K562 (cell line): ENCODE data around the gene SPRYD3. TPM values are rescaled to one million over a fixed set of nuclear protein-coding genes. Genes with fewer than 3 reads are reported as not detected.

ENCODE experiments used
- E2F3 ChIP-seq: fragments of 250-450 bp; sonication (Bioruptor Pico); IDR thresholded peaks from 2 replicates; pipeline ENCODE4 v1.4.0; 2020; ENCODE audit warnings: mild to moderate bottlenecking
- FIP1L1 ChIP-seq: fragments of 200-400 bp; formaldehyde crosslinking; IDR thresholded peaks from 2 replicates; pipeline ENCODE4 v1.6.1; 2018; ENCODE audit warnings: mild to moderate bottlenecking, low read depth, low read length; ENCODE audit not compliant: poor library complexity, severe bottlenecking
- KDM5B ChIP-seq: fragments of 200-600 bp; sonication (generic); IDR thresholded peaks from 2 replicates; pipeline ENCODE4 v1.6.1; 2012; ENCODE audit warnings: low read depth, mild to moderate bottlenecking, moderate library complexity, low read length, control low read depth, inconsistent platforms; ENCODE audit not compliant: insufficient replicate concordance
- MYNN ChIP-seq, 2 experiments: sonication (generic); formaldehyde crosslinking in 1 of 2; IDR thresholded peaks; 2 replicates each; pipeline versions ENCODE4 v1.5.0 to v1.6.1; 2016 to 2020; ENCODE audit warnings: antibody characterized with exemption in 1 of 2, missing genetic modification reagents in 1 of 2
- PML ChIP-seq: IDR thresholded peaks from 2 replicates; pipeline ENCODE4 v1.6.1; 2012; ENCODE audit warnings: low read length, inconsistent platforms
- POLR2AphosphoS2 ChIP-seq: IDR thresholded peaks from 2 replicates; pipeline ENCODE4 v1.6.1; 2012; ENCODE audit warnings: low read length, improper control_type of control experiment
- POLR2AphosphoS5 ChIP-seq: IDR thresholded peaks from 2 replicates; pipeline ENCODE4 v1.6.1; 2011; ENCODE audit warnings: mild to moderate bottlenecking, low read depth, low read length, moderate library complexity; ENCODE audit not compliant: control insufficient read depth, insufficient read depth
- POLR2B ChIP-seq: fragments of 450-650 bp; IDR thresholded peaks from 2 replicates; pipeline ENCODE4 v1.6.1; 2018; ENCODE audit warnings: low read depth; ENCODE audit not compliant: partially characterized antibody
- RBM39 ChIP-seq: fragments of 200-400 bp; formaldehyde crosslinking; optimal IDR thresholded peaks from 2 replicates; pipeline ENCODE3; 2018; ENCODE audit warnings: low read depth, low read length
- RHOXF2B ChIP-seq: fragments of 250-450 bp; sonication (Bioruptor Pico); conservative IDR thresholded peaks from 2 replicates; pipeline ENCODE4 v1.5.1; 2021
- ZNF140 ChIP-seq: fragments of 250-450 bp; sonication (Bioruptor Pico); IDR thresholded peaks from 2 replicates; pipeline ENCODE4 v1.8.0; 2021; ENCODE audit warnings: moderate library complexity, mild to moderate bottlenecking, inconsistent platforms
- ZNF143 ChIP-seq: sonication (generic); formaldehyde crosslinking; IDR thresholded peaks from 2 replicates; pipeline ENCODE4 v1.9.0; 2022; ENCODE audit warnings: mild to moderate bottlenecking, missing genetic modification reagents
- ZNF75A ChIP-seq: fragments of 450-650 bp; formaldehyde crosslinking; IDR thresholded peaks from 2 replicates; pipeline ENCODE4 v1.4.0; 2020; ENCODE audit warnings: mild to moderate bottlenecking
- polyA plus RNA-seq, 8 experiments: library from polyadenylated mRNA; depleted of rRNA in 4 of 8; stranded (reverse) in 5 of 8; unstranded in 3 of 8; fragments of >200 nt; fragmentation: Nextera tagmentation in 2 of 8; fragmentation: Illumina TruSeq in 1 of 8; extraction: Ambion mirVana in 2 of 8; extraction: Trizol in 1 of 8; gene quantifications; 2 replicates each; pipeline versions ENCODE4 v1.2.1 to v1.2.3, GENCODE V29; 2011 to 2014; ENCODE audit warnings: inconsistent platforms in 1 of 8, missing spikeins in 1 of 8
- total RNA-seq, 7 experiments: library from RNA; depleted of rRNA in 6 of 7; stranded (reverse); fragments of >200 nt in 6 of 7; fragmentation: Illumina TruSeq in 2 of 7; extraction: Trizol in 2 of 7; gene quantifications; 2 replicates each; pipeline versions ENCODE4 v1.2.1 to v1.2.3, GENCODE V29; 2011 to 2021; ENCODE audit warnings: low replicate concordance in 1 of 7
- TF ChIP-seq, protein P1 (sequence below): fragments of 450-650 bp; IDR thresholded peaks from 2 replicates; pipeline ENCODE4 v1.7.1; 2018; ENCODE audit warnings: mild to moderate bottlenecking, low read depth; ENCODE audit not compliant: partially characterized antibody
- TF ChIP-seq, protein P2 (sequence below): fragments of 250-450 bp; sonication (Bioruptor Pico); IDR thresholded peaks from 2 replicates; pipeline ENCODE4 v1.8.0; 2022; ENCODE audit warnings: inconsistent platforms
- TF ChIP-seq, protein P3 (sequence below): fragments of 250-450 bp; sonication (Bioruptor Pico); IDR thresholded peaks from 2 replicates; pipeline ENCODE4 v1.4.0; 2020; ENCODE audit warnings: borderline replicate concordance

SPRYD3 gene
- total and polyA plus RNA-seq, 9 of the 15 experiments (the other 6 are each of a cell fraction or from before 2014, with no cell fraction given), result 1.5 to 13.6 (median 7.6) TPM

DNA sequence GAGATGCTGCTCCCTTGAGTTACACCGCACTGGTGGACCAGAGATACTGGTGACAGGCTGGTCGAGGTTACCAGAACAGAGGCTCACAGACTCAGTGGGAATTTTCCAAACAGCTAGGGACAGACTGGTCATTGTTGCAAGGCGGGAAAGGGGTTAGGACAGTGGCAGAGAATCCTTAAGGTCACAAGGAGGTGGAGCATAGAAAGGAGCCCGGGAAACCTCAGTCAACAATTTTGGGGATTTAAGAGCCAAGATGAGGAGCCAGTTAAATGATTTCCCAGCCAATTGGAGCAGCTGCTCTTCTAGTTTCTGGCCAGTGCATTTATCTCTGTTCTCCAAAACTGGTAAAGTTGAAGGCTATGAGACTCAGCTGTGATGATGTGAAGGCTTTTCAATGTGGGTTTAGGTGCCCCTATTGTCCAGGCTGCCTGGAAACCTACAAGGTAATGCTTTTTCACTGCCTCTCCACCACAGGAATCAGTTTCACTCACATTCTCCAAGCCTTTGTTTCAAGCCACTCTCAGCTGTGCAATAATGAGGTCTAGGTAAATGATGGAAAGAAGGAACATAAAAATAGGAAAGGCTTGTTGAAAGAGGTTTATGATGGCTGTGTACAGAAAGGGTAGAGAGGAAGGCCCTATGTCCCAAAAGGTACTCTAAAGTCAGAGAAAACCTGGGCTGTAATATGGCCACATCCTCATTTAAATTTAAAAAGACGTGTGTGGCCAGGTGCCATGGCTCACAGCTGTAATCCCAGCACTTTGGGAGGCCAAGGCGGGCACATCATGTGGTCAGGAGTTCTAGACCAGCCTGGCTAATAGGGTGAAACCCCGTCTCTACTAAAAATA, 36.4 kb downstream of the SPRYD3 start (continued):
- TF ChIP-seq, protein P1, sequence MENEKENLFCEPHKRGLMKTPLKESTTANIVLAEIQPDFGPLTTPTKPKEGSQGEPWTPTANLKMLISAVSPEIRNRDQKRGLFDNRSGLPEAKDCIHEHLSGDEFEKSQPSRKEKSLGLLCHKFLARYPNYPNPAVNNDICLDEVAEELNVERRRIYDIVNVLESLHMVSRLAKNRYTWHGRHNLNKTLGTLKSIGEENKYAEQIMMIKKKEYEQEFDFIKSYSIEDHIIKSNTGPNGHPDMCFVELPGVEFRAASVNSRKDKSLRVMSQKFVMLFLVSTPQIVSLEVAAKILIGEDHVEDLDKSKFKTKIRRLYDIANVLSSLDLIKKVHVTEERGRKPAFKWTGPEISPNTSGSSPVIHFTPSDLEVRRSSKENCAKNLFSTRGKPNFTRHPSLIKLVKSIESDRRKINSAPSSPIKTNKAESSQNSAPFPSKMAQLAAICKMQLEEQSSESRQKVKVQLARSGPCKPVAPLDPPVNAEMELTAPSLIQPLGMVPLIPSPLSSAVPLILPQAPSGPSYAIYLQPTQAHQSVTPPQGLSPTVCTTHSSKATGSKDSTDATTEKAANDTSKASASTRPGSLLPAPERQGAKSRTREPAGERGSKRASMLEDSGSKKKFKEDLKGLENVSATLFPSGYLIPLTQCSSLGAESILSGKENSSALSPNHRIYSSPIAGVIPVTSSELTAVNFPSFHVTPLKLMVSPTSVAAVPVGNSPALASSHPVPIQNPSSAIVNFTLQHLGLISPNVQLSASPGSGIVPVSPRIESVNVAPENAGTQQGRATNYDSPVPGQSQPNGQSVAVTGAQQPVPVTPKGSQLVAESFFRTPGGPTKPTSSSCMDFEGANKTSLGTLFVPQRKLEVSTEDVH, result peak; percentile 29
- TF ChIP-seq POLR2B (peak; percentile 72), E2F3 (CRISPR knock-in tag) (no peak), KDM5B (peak; percentile 38), ZNF75A (CRISPR knock-in tag) (no peak), ZNF140 (CRISPR knock-in tag) (no peak), FIP1L1 (no peak), ZNF143 (CRISPR knock-in tag) (no peak), MYNN (IDR thresholded peaks at IDR 0.05) (peak; percentile 59; the same call in 1 of the 2 replicates), MYNN (CRISPR knock-in tag; IDR thresholded peaks at IDR 0.05) (no peak), POLR2AphosphoS2 (peak; percentile 42), RHOXF2B (CRISPR knock-in tag) (no peak), RBM39 (no peak), POLR2AphosphoS5 (peak; percentile 69; the same call in 1 of the 2 replicates), PML (peak; percentile 43; the same call in 1 of the 2 replicates)
- TF ChIP-seq, protein P2, sequence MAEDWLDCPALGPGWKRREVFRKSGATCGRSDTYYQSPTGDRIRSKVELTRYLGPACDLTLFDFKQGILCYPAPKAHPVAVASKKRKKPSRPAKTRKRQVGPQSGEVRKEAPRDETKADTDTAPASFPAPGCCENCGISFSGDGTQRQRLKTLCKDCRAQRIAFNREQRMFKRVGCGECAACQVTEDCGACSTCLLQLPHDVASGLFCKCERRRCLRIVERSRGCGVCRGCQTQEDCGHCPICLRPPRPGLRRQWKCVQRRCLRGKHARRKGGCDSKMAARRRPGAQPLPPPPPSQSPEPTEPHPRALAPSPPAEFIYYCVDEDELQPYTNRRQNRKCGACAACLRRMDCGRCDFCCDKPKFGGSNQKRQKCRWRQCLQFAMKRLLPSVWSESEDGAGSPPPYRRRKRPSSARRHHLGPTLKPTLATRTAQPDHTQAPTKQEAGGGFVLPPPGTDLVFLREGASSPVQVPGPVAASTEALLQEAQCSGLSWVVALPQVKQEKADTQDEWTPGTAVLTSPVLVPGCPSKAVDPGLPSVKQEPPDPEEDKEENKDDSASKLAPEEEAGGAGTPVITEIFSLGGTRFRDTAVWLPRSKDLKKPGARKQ (CRISPR knock-in tag), result no peak
- TF ChIP-seq, protein P3, sequence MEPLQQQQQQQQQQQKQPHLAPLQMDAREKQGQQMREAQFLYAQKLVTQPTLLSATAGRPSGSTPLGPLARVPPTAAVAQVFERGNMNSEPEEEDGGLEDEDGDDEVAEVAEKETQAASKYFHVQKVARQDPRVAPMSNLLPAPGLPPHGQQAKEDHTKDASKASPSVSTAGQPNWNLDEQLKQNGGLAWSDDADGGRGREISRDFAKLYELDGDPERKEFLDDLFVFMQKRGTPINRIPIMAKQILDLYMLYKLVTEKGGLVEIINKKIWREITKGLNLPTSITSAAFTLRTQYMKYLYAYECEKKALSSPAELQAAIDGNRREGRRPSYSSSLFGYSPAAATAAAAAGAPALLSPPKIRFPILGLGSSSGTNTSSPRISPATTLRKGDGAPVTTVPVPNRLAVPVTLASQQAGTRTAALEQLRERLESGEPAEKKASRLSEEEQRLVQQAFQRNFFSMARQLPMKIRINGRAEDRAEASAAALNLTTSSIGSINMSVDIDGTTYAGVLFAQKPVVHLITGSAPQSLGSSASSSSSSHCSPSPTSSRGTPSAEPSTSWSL (CRISPR knock-in tag), result no peak
